Keratinocyte (primary cell): ENCODE data around the gene RECK. TPM values are rescaled to one million over a fixed set of nuclear protein-coding genes. Genes with fewer than 3 reads are reported as not detected.
"Not testable (repeated sequence)": the region's sequence is repeated elsewhere in the genome, so short reads cannot be mapped to it uniquely, and the experiment has no call there.

Experiments
- DNase-seq: peaks from one replicate; pipeline ENCODE4 v3.0.0-alpha.2; 2011; ENCODE audit warnings: low read depth, missing footprints, low spot score
- FAIRE-seq: peaks from 2 replicates; lab custom pipeline; 2011; peaks lifted over from hg19 to GRCh38; lab: Jason Lieb, UNC
- H2AFZ ChIP-seq: 2 replicates; pipeline ENCODE4 v1.6.0; 2012; ENCODE audit warnings: low read length, control low read depth, inconsistent platforms; ENCODE audit not compliant: control insufficient read depth
- H3K27ac ChIP-seq: 2 replicates; pipeline ENCODE4 v1.5.1; 2011; ENCODE audit warnings: low read length; ENCODE audit not compliant: control insufficient read depth, insufficient read depth
- H3K27me3 ChIP-seq: 3 replicates; pipeline ENCODE4 v1.6.0; 2011; ENCODE audit warnings: low read length; ENCODE audit not compliant: control insufficient read depth, insufficient read depth; ENCODE audit errors: extremely low read depth
- H3K36me3 ChIP-seq, 2 experiments: 2 replicates in 1 of 2; 3 replicates in 1 of 2; pipeline ENCODE4 v1.5.1; 2011; ENCODE audit warnings: low read length in 2 of 2, mild to moderate bottlenecking in 1 of 2; ENCODE audit not compliant: control insufficient read depth in 2 of 2, insufficient read depth in 2 of 2; ENCODE audit errors: extremely low read depth in 1 of 2
- H3K4me1 ChIP-seq: 3 replicates; pipeline ENCODE4 v1.5.1; 2011; ENCODE audit warnings: low read length; ENCODE audit not compliant: control insufficient read depth, insufficient read depth; ENCODE audit errors: extremely low read depth
- H3K4me2 ChIP-seq: 3 replicates; pipeline ENCODE4 v1.6.0; 2011; ENCODE audit warnings: low read depth, low read length; ENCODE audit not compliant: control insufficient read depth, insufficient read depth; ENCODE audit errors: extremely low read depth
- H3K4me3 ChIP-seq, 3 experiments: fragments of 200-600 bp in 1 of 3; sonication (generic) in 1 of 3; 2 replicates in 2 of 3; 3 replicates in 1 of 3; pipeline ENCODE4 v1.5.1; 2011 to 2016; ENCODE audit warnings: low read length in 3 of 3, mild to moderate bottlenecking in 3 of 3, control low read depth in 2 of 3, inconsistent platforms in 1 of 3, low read depth in 1 of 3, mixed read lengths in 1 of 3, mixed run types in 1 of 3, moderate library complexity in 1 of 3; ENCODE audit not compliant: control insufficient read depth in 2 of 3, insufficient read depth in 2 of 3; ENCODE audit errors: extremely low read depth in 1 of 3
- H3K79me2 ChIP-seq: 2 replicates; pipeline ENCODE4 v1.6.0; 2012; ENCODE audit warnings: low read length; ENCODE audit not compliant: control insufficient read depth, insufficient read depth
- H3K9ac ChIP-seq: 3 replicates; pipeline ENCODE4 v1.6.0; 2011; ENCODE audit warnings: low read length; ENCODE audit not compliant: control insufficient read depth, insufficient read depth; ENCODE audit errors: extremely low read depth
- H3K9me1 ChIP-seq: 3 replicates; pipeline ENCODE4 v1.6.0; 2011; ENCODE audit warnings: low read length; ENCODE audit not compliant: control insufficient read depth, insufficient read depth; ENCODE audit errors: extremely low read depth
- H3K9me3 ChIP-seq: 2 replicates; pipeline ENCODE4 v1.5.1; 2012; ENCODE audit warnings: low read depth, low read length; ENCODE audit not compliant: control insufficient read depth
- H4K20me1 ChIP-seq: 3 replicates; pipeline ENCODE4 v1.6.0; 2011; ENCODE audit warnings: low read length; ENCODE audit not compliant: control insufficient read depth, insufficient read depth; ENCODE audit errors: extremely low read depth
- EZH2 ChIP-seq: IDR thresholded peaks from one replicate; pipeline ENCODE4 v1.6.1; 2012; ENCODE audit warnings: inconsistent platforms, mild to moderate bottlenecking, low read length, moderate library complexity
- dilution Hi-C: fragments of 300-500 bp; cut with MboI; formaldehyde crosslinking; loops from one replicate; pipeline ENCODE4 v1.7.0; 2020; ENCODE audit warnings: low sequenced_read_pairs; ENCODE audit not compliant: extremely low pct_ligation_motif_present
- polyA minus RNA-seq, 3 experiments: library from RNA; depleted of rRNA, polyadenylated mRNA; stranded (reverse); fragments of >200 nt; gene quantifications; 1 replicate in 1 of 3; 2 replicates in 1 of 3; 3 replicates in 1 of 3; pipeline ENCODE4 v1.2.3, GENCODE V29; 2011
- polyA plus RNA-seq, 5 experiments: library from polyadenylated mRNA; depleted of rRNA in 3 of 5; stranded (reverse) in 3 of 5; stranded (forward) in 1 of 5; unstranded in 1 of 5; fragments of >200 nt; gene quantifications; 1 replicate in 1 of 5; 2 replicates in 3 of 5; 3 replicates in 1 of 5; pipeline versions ENCODE4 v1.2.1 to v1.2.3, GENCODE V29; 2011 to 2012; ENCODE audit warnings: missing spikeins in 2 of 5, low read depth in 1 of 5, low replicate concordance in 1 of 5
- TF ChIP-seq, protein P1 (sequence below), 3 experiments: IDR thresholded peaks in 1 of 3; conservative IDR thresholded peaks in 1 of 3; optimal IDR thresholded peaks in 1 of 3; 2 replicates in 2 of 3; 3 replicates in 1 of 3; pipeline versions ENCODE3 to v1.5.1; 2011; ENCODE audit warnings: low read length in 3 of 3, mild to moderate bottlenecking in 3 of 3, moderate library complexity in 2 of 3, control low read depth in 1 of 3, inconsistent platforms in 1 of 3; ENCODE audit not compliant: insufficient read depth in 2 of 3; ENCODE audit errors: extremely low read depth in 1 of 3

The RECK gene, protein sequence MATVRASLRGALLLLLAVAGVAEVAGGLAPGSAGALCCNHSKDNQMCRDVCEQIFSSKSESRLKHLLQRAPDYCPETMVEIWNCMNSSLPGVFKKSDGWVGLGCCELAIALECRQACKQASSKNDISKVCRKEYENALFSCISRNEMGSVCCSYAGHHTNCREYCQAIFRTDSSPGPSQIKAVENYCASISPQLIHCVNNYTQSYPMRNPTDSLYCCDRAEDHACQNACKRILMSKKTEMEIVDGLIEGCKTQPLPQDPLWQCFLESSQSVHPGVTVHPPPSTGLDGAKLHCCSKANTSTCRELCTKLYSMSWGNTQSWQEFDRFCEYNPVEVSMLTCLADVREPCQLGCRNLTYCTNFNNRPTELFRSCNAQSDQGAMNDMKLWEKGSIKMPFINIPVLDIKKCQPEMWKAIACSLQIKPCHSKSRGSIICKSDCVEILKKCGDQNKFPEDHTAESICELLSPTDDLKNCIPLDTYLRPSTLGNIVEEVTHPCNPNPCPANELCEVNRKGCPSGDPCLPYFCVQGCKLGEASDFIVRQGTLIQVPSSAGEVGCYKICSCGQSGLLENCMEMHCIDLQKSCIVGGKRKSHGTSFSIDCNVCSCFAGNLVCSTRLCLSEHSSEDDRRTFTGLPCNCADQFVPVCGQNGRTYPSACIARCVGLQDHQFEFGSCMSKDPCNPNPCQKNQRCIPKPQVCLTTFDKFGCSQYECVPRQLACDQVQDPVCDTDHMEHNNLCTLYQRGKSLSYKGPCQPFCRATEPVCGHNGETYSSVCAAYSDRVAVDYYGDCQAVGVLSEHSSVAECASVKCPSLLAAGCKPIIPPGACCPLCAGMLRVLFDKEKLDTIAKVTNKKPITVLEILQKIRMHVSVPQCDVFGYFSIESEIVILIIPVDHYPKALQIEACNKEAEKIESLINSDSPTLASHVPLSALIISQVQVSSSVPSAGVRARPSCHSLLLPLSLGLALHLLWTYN
- polyA plus RNA-seq: 3.3 to 4.6 TPM (median 4.0 TPM) in 3 replicates
- 1.6 TPM for polyA plus RNA-seq (2011; ENCODE audit: low read depth)
- 2.4 and 4.2 TPM in 2 replicates for polyA plus RNA-seq (2011; cell fraction: cytosol; rRNA removed)
- 7.0 and 7.8 TPM in 2 replicates for polyA plus RNA-seq (2011; cell fraction: nucleus; rRNA removed)
- polyA plus RNA-seq (2012; ENCODE audit: low replicate concordance): 1.5 and 3.4 TPM in 2 replicates
- polyA minus RNA-seq: 0.89 to 5.4 TPM (median 5.2 TPM) in 3 replicates
- polyA minus RNA-seq (2011; cell fraction: cytosol; rRNA and poly(A)+ RNA removed): 3.6 TPM
- polyA minus RNA-seq (2011; cell fraction: nucleus; rRNA and poly(A)+ RNA removed): 4.1 and 10.2 TPM in 2 replicates

DNA sequence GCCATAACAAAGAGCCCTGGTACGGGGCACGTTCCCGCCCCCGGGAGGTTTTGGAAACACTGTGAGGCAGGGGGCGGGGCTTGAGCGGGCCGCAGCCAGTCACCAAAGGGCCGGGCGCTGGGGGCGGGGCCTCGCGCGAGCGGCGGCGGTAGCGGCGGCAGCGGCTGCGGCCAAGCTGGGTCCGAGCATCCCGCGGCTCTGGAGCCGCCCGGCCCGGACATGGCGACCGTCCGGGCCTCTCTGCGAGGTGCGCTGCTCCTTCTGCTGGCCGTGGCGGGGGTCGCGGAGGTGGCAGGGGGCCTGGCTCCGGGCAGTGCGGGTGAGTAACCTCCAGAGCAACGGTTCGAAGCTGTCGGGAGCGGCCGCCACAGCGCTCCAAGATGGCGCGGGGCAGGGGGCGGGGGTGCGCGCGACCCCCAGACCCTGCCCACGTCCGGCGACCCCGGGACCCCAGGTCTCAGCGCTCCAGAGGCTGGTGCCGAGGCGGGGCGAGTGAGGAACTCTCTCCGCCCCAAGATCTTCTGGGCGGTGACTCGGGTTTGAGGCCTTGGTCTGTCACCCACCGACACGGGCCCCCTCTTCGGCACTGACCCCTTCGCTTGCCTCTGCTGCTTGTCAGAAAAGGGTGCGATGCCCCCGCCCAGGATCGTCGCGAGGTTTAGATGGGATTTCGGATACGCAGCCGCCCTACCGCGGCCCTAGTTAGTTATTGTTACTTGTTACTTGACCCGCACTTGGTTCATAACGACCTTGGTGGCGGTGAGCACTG is at the start of gene RECK:
RECK (plus strand) TSS at position 134 of the 769 bp plus-strand sequence; CDS start at position 220, 86 bp downstream.
- H3K9me3 ChIP-seq: no peaks in the 10 kb centered on the region
- peak within 1 kb of the TSS; percentile 83 to 88 (median 86) for H3K4me3 ChIP-seq
- no peaks in the 10 kb centered on the region for H3K27me3 ChIP-seq
- H4K20me1 ChIP-seq: no peaks in the 10 kb centered on the region
- peaks cover 20% of the 10 kb centered on the region for H3K4me1 ChIP-seq
- FAIRE-seq (no peak), DNase-seq (no peak)
- H2AFZ ChIP-seq: peak within 1 kb of the TSS; percentile 72
- H3K9ac ChIP-seq: peak within 1 kb of the TSS; percentile 79
- H3K4me2 ChIP-seq: peak within 1 kb of the TSS; percentile 77
- no peaks in the 10 kb centered on the region for H3K9me1 ChIP-seq
- no peaks in the 10 kb centered on the region for H3K36me3 ChIP-seq
- peak within 1 kb of the TSS; percentile 64 for H3K27ac ChIP-seq
- TF ChIP-seq EZH2: no peak
- TF ChIP-seq, protein P1, sequence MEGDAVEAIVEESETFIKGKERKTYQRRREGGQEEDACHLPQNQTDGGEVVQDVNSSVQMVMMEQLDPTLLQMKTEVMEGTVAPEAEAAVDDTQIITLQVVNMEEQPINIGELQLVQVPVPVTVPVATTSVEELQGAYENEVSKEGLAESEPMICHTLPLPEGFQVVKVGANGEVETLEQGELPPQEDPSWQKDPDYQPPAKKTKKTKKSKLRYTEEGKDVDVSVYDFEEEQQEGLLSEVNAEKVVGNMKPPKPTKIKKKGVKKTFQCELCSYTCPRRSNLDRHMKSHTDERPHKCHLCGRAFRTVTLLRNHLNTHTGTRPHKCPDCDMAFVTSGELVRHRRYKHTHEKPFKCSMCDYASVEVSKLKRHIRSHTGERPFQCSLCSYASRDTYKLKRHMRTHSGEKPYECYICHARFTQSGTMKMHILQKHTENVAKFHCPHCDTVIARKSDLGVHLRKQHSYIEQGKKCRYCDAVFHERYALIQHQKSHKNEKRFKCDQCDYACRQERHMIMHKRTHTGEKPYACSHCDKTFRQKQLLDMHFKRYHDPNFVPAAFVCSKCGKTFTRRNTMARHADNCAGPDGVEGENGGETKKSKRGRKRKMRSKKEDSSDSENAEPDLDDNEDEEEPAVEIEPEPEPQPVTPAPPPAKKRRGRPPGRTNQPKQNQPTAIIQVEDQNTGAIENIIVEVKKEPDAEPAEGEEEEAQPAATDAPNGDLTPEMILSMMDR (optimal IDR thresholded peaks at IDR 0.05 in 1 of 3, IDR thresholded peaks at IDR 0.05 in 1 of 3, conservative IDR thresholded peaks at IDR 0.05 in 1 of 3; ENCODE audit: extremely low read depth in 1 of 3, insufficient read depth in 2 of 3, low read length in 3 of 3): no peak
- dilution Hi-C loops: no loop called here
- H3K79me2 ChIP-seq: peaks cover 14% of the 10 kb centered on the region

DNA sequence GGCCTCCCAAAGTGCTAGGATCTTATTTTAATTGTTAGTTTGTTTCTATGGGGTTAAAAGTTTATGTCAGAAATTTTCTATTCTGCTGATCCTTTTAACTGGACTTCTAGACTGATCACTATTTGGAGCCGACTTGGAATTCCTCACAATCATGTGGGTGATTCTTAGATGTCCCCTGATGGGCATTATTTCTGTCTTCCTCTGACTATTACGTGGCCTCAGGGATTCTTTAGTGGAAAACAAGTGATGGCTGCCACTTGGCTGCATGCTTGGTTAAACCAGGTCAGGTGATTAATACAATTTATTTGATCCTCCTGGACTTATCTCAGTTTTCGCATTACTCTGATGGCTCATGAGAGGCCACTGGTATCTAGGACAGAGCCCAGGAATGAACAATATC is 46.6 kb upstream of the RECK start:
- Histone ChIP-seq H3K9ac (no peak overlapping the region), H3K9me1 (no peaks in the 10 kb centered on the region), H3K9me3 (no peaks in the 10 kb centered on the region), H3K79me2 (no peaks in the 10 kb centered on the region), H2AFZ (no peak overlapping the region), H4K20me1 (no peaks in the 10 kb centered on the region), H3K4me1 (no peaks in the 10 kb centered on the region), H3K36me3 (no peaks in the 10 kb centered on the region), H3K27ac (no peak overlapping the region), H3K4me2 (no peak overlapping the region), H3K27me3 (peaks cover 12% of the 10 kb centered on the region), H3K4me3 (no peak overlapping the region)
- TF ChIP-seq EZH2: no peak
- TF ChIP-seq, protein P1 (optimal IDR thresholded peaks at IDR 0.05 in 1 of 3, IDR thresholded peaks at IDR 0.05 in 1 of 3, conservative IDR thresholded peaks at IDR 0.05 in 1 of 3; ENCODE audit: extremely low read depth in 1 of 3, insufficient read depth in 2 of 3, low read length in 3 of 3): no peak
- no peak for DNase-seq
- dilution Hi-C loops: no loop called here
- no peak for FAIRE-seq

DNA sequence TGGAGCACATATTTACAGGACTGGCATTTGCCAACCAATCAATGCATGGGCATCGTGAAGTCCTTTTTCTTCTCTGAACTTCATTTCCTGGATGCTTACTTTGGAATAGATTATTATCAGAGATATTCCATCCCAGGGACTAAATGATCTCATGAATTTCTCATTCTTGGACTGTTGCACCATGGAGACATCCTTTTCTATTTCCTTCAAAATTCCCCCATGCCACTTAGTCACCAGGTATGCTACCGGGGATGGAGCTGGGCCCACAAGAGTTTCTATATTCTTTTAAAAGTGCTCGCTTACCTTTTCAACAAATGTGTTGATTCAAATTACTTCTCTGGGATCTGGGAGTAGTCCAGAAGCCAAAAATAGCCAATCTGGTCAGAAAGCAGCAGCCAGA is 43.6 kb upstream of the RECK start:
- dilution Hi-C loops, H3K9me1 ChIP-seq: not testable (repeated sequence)

More for the DNA sequence above, 43.6 kb upstream of the RECK start:
- H3K9me3 ChIP-seq, H3K9ac ChIP-seq, H4K20me1 ChIP-seq, H3K4me1 ChIP-seq, DNase-seq, H3K4me3 ChIP-seq, FAIRE-seq, H2AFZ ChIP-seq, H3K27ac ChIP-seq, H3K4me2 ChIP-seq, H3K36me3 ChIP-seq, H3K79me2 ChIP-seq: not testable (repeated sequence)
- H3K27me3 ChIP-seq: peaks cover 12% of the 10 kb centered on the region
